ENCODE data around the gene DIP2C. TPM values are rescaled to one million over a fixed set of nuclear protein-coding genes. Genes with fewer than 3 reads are reported as not detected.

DIP2C gene
- total RNA-seq, 2 donors from 2014 or later, result 13.0 to 13.7 TPM

GRCh38 chr10:397321-398068, 292.0 kb downstream of the DIP2C start:
- Histone ChIP-seq H3K4me1 (ENCODE audit: control insufficient read depth, insufficient read depth, low read length) (peaks cover 16% of the 10 kb centered on the region), H3K27me3 (ENCODE audit: control insufficient read depth, insufficient read depth, low read length, poor library complexity, severe bottlenecking) (no peaks in the 10 kb centered on the region), H3K27ac (ENCODE audit: low read depth, low read length) (no peak overlapping the region), H3K9ac (ENCODE audit: extremely low read depth, low read length, poor library complexity, severe bottlenecking) (peak overlapping the region; percentile 62), H3K4me3 (ENCODE audit: low read length) (peak overlapping the region; percentile 64), H3K9me3 (ENCODE audit: control insufficient read depth, low read length) (no peaks in the 10 kb centered on the region), H3K36me3 (ENCODE audit: control insufficient read depth, insufficient read depth, low read length) (peaks cover 3% of the 10 kb centered on the region)
- WGBS, 2 experiments (ENCODE audit: insufficient coverage in 1 of 2, insufficient read length in 1 of 2), result 84 to 86% methylated on average over 10 to 18 of the region's 18 CpGs
- H3K27ac Mint-ChIP-seq, result peak overlapping the region; percentile 87
- peaks cover 6% of the 10 kb centered on the region for H3K36me3 Mint-ChIP-seq (ENCODE audit: low read depth)
- H3K4me1 Mint-ChIP-seq, result peaks cover 20% of the 10 kb centered on the region
- no peak for DNase-seq
- TF ChIP-seq, protein P1, sequence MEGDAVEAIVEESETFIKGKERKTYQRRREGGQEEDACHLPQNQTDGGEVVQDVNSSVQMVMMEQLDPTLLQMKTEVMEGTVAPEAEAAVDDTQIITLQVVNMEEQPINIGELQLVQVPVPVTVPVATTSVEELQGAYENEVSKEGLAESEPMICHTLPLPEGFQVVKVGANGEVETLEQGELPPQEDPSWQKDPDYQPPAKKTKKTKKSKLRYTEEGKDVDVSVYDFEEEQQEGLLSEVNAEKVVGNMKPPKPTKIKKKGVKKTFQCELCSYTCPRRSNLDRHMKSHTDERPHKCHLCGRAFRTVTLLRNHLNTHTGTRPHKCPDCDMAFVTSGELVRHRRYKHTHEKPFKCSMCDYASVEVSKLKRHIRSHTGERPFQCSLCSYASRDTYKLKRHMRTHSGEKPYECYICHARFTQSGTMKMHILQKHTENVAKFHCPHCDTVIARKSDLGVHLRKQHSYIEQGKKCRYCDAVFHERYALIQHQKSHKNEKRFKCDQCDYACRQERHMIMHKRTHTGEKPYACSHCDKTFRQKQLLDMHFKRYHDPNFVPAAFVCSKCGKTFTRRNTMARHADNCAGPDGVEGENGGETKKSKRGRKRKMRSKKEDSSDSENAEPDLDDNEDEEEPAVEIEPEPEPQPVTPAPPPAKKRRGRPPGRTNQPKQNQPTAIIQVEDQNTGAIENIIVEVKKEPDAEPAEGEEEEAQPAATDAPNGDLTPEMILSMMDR (conservative IDR thresholded peaks at IDR 0.05), result no peak
- H3K4me3 Mint-ChIP-seq, result no peak overlapping the region
- H3K9me3 Mint-ChIP-seq, result peaks cover 2% of the 10 kb centered on the region
- no peaks in the 10 kb centered on the region for H3K27me3 Mint-ChIP-seq (ENCODE audit: insufficient read depth)

DNA sequence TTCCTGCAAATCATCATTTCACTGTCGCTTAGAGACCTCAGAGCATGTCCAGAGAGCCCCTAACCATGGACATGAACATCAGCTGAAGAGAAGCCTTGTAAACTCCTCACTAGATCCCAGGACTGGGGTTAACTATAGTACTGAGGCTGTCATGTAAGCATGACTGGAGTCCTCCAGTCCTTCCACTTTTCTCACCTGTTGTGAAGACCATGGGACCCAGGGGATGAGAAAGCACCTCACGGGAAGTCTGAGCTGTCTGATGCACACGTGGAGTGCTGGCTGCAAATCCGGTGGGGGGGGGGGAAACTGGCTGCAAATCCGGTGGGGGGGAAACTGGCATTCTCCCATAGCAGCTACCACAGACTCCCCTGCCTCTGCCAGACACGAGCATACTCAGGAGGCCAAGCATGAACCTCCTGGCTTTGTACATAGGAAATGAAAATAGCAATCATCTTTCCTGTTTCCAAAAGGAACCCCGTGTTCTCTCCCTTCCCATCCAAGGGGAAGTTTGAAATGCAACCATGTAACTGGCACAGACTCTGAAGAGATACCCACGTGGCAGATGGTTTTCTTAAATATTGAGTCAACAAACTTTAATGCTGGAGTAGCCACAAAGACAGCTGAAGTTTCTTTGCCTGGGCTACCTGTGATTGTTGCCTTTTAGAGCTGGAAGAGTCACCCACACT, 292.8 kb downstream of the DIP2C start:
- no peaks in the 10 kb centered on the region for H3K27me3 Mint-ChIP-seq (ENCODE audit: insufficient read depth)

GRCh38 chr10:396107-396506, 293.4 kb downstream of the DIP2C start:
- no peak overlapping the region for H3K27ac Mint-ChIP-seq
- peaks cover 3% of the 10 kb centered on the region for H3K36me3 Mint-ChIP-seq (ENCODE audit: low read depth)
- H3K27me3 Mint-ChIP-seq (ENCODE audit: insufficient read depth), result no peaks in the 10 kb centered on the region
- Histone ChIP-seq H3K36me3 (ENCODE audit: control insufficient read depth, insufficient read depth, low read length) (peaks cover 3% of the 10 kb centered on the region), H3K4me3 (ENCODE audit: low read length) (no peak overlapping the region), H3K27ac (ENCODE audit: low read depth, low read length) (no peak overlapping the region), H3K4me1 (ENCODE audit: control insufficient read depth, insufficient read depth, low read length) (peaks cover 16% of the 10 kb centered on the region), H3K9me3 (ENCODE audit: control insufficient read depth, low read length) (no peaks in the 10 kb centered on the region), H3K27me3 (ENCODE audit: control insufficient read depth, insufficient read depth, low read length, poor library complexity, severe bottlenecking) (no peaks in the 10 kb centered on the region), H3K9ac (ENCODE audit: extremely low read depth, low read length, poor library complexity, severe bottlenecking) (no peak overlapping the region)
- WGBS, 2 experiments (ENCODE audit: insufficient coverage in 1 of 2, insufficient read length in 1 of 2), result 80 to 85% methylated on average over 1 to 4 of the region's 5 CpGs
- H3K4me3 Mint-ChIP-seq, result no peak overlapping the region
- peaks cover 2% of the 10 kb centered on the region for H3K9me3 Mint-ChIP-seq
- no peak for DNase-seq
- H3K4me1 Mint-ChIP-seq, result peaks cover 20% of the 10 kb centered on the region
- TF ChIP-seq, protein P1 (conservative IDR thresholded peaks at IDR 0.05), result no peak

More for the DNA sequence above, 292.8 kb downstream of the DIP2C start:
- Mint-ChIP-seq H3K36me3 (ENCODE audit: low read depth) (peaks cover 5% of the 10 kb centered on the region), H3K27ac (peak overlapping the region; percentile 87), H3K4me3 (no peak overlapping the region), H3K4me1 (peaks cover 20% of the 10 kb centered on the region), H3K9me3 (peaks cover 2% of the 10 kb centered on the region)
- no peak overlapping the region for H3K9ac ChIP-seq (ENCODE audit: extremely low read depth, low read length, poor library complexity, severe bottlenecking)
- H3K4me3 ChIP-seq (ENCODE audit: low read length), result no peak overlapping the region
- peaks cover 3% of the 10 kb centered on the region for H3K36me3 ChIP-seq (ENCODE audit: control insufficient read depth, insufficient read depth, low read length)
- H3K27me3 ChIP-seq (ENCODE audit: control insufficient read depth, insufficient read depth, low read length, poor library complexity, severe bottlenecking), result no peaks in the 10 kb centered on the region
- WGBS, 2 experiments (ENCODE audit: insufficient coverage in 1 of 2, insufficient read length in 1 of 2), result 89 to 90% methylated on average over 5 to 8 of the region's 8 CpGs
- H3K4me1 ChIP-seq (ENCODE audit: control insufficient read depth, insufficient read depth, low read length), result peaks cover 16% of the 10 kb centered on the region
- TF ChIP-seq, protein P1 (conservative IDR thresholded peaks at IDR 0.05), result no peak
- no peak overlapping the region for H3K27ac ChIP-seq (ENCODE audit: low read depth, low read length)
- no peaks in the 10 kb centered on the region for H3K9me3 ChIP-seq (ENCODE audit: control insufficient read depth, low read length)
- no peak for DNase-seq
